H1 (cell line): ENCODE measurements around the gene ZNF789. TPM values are rescaled to one million over a fixed set of nuclear protein-coding genes. Genes with fewer than 3 reads are reported as not detected.

ENCODE experiments used
- MAX ChIP-seq: IDR thresholded peaks from 2 replicates; pipeline ENCODE4 v1.6.1; 2012; ENCODE audit warnings: inconsistent platforms
- YY1 ChIP-seq: IDR thresholded peaks from 2 replicates; pipeline ENCODE4 v1.6.1; 2011; ENCODE audit warnings: low read depth, mild to moderate bottlenecking, low read length
- polyA plus RNA-seq, 7 experiments: library from polyadenylated mRNA; depleted of rRNA in 3 of 7; stranded (reverse) in 5 of 7; unstranded in 2 of 7; fragments of >200 nt in 5 of 7; fragments of 200-250 nt in 2 of 7; gene quantifications; 1 replicate in 5 of 7; 2 replicates in 1 of 7; 4 replicates in 1 of 7; pipeline versions ENCODE4 v1.2.1 to v1.2.3, GENCODE V29; 2011 to 2013; ENCODE audit warnings: missing spikeins in 2 of 7, mixed read lengths in 2 of 7
- total RNA-seq: library from RNA; stranded (reverse); fragmentation: NEBNext Ultra II Directional; extraction: Animal tissue kit (Norgen Biotek cat#: 25700); gene quantifications from 2 replicates; pipeline ENCODE4 v1.2.1, GENCODE V29; 2021

ZNF789 gene
- total and polyA plus RNA-seq, 2 of the 8 experiments (the other 6 are each of a cell fraction or from before 2014, with no cell fraction given), result 11.4 to 12.5 TPM

GRCh38 chr7:99493823-99494222, 21.1 kb downstream of the ZNF789 start (continued):
- no peak for TF ChIP-seq YY1
- no peak for TF ChIP-seq MAX
